Heart left ventricle (tissue), 16 donors: ENCODE data around the gene CAPN9. TPM values are rescaled to one million over a fixed set of nuclear protein-coding genes. Genes with fewer than 3 reads are reported as not detected.

ENCODE experiments used
- ATAC-seq, 4 donors: fragments of 200-7000 bp; cut with Tn5 transposase; one replicate each; pipeline ENCODE4 v1.9.1; 2020 to 2022; ENCODE audit warnings: moderate library complexity in 4 of 4, mild to moderate bottlenecking in 3 of 4, moderate number of reproducible peaks in 1 of 4
- DNase-seq, 5 donors: peaks; one replicate each; pipeline ENCODE4 v3.0.0-alpha.2; 2020
- H3K27ac ChIP-seq, 12 donors: fragments of 200-600 bp; sonication (generic) in 4 of 12; one replicate each; pipeline versions ENCODE4 v1.5.0 to v1.8.0; 2016 to 2022; ENCODE audit warnings: mild to moderate bottlenecking in 2 of 12
- H3K27me3 ChIP-seq, 9 donors: fragments of 200-600 bp; sonication (generic) in 2 of 9; one replicate each; pipeline versions ENCODE4 v1.5.1 to v1.8.0; 2016 to 2022; ENCODE audit warnings: mild to moderate bottlenecking in 3 of 9
- H3K36me3 ChIP-seq, 9 donors: fragments of 200-600 bp; sonication (generic) in 2 of 9; one replicate each; pipeline versions ENCODE4 v1.5.0 to v1.8.0; 2018 to 2022; ENCODE audit warnings: mild to moderate bottlenecking in 2 of 9
- H3K4me1 ChIP-seq, 12 donors: fragments of 200-600 bp; sonication (generic) in 4 of 12; one replicate each; pipeline versions ENCODE4 v1.5.0 to v1.8.0; 2016 to 2022; ENCODE audit warnings: mild to moderate bottlenecking in 3 of 12
- H3K4me3 ChIP-seq, 12 donors: fragments of 200-600 bp; sonication (generic) in 4 of 12; one replicate each; pipeline versions ENCODE4 v1.5.0 to v1.8.0; 2017 to 2022; ENCODE audit warnings: mild to moderate bottlenecking in 9 of 12, moderate library complexity in 4 of 12
- H3K9me3 ChIP-seq, 12 donors: fragments of 200-600 bp; sonication (generic) in 4 of 12; one replicate each; pipeline versions ENCODE4 v1.5.0 to v1.8.0; 2016 to 2022; ENCODE audit warnings: mild to moderate bottlenecking in 1 of 12
- CTCF ChIP-seq, 12 donors: fragments of 200-600 bp; sonication (generic) in 4 of 12; IDR thresholded peaks; one replicate each; pipeline versions ENCODE4 v1.5.0 to v1.8.0; 2018 to 2022; ENCODE audit warnings: antibody characterized with exemption in 12 of 12, mild to moderate bottlenecking in 5 of 12
- POLR2A ChIP-seq, 2 donors: fragments of 450-650 bp; IDR thresholded peaks; one replicate each; pipeline ENCODE4 v1.6.1; 2017; ENCODE audit warnings: antibody characterized with exemption in 2 of 2, mild to moderate bottlenecking in 2 of 2, moderate library complexity in 2 of 2
- WGBS, 4 donors: extraction: QIAGEN DNeasy Blood & Tissue Kit in 2 of 4; methylation state at CpG; one replicate each; pipeline versions ENCODE4 v1.1.5 to v1.1.7; 2013 to 2018; 5-methylcytosine and 5-hydroxymethylcytosine counted together
- intact Hi-C, 10 donors: fragments of 100-400 bp; cut with DNase I; formaldehyde crosslinking; loops; one replicate each; pipeline versions ENCODE4 v1.11.1 to v1.14.2; 2022
- polyA plus RNA-seq, 2 donors: library from polyadenylated mRNA; stranded (reverse); fragments of 200-250 nt; gene quantifications; one replicate each; pipeline ENCODE4 v1.2.3, GENCODE V29; 2013
- total RNA-seq, 9 donors: library from RNA; depleted of rRNA in 2 of 9; stranded (reverse); fragments of >200 nt in 2 of 9; fragmentation: NEBNext Ultra II Directional in 3 of 9; extraction: Animal tissue kit (Norgen Biotek cat#: 25700) in 3 of 9; gene quantifications; one replicate each; pipeline versions ENCODE4 v1.1.0 to v1.2.4, GENCODE V29; 2016 to 2023
- donor health status: ischemic (EF 13 %, LVEDD 7.1; RV severe dilation, severe dysfunction).
- donor health status: healthy with polysubstance abuse.
- donor health status: DM: no; HTN: yes; CAD: no.
- donor health status: DM: no; HTN: no; CAD: no.
- donor health status: ischemic (EF 25% LVEDD 6.9; RV normal size, moderate dysfunction).
- donor health status: ischemic (EF 25% LVEDD 5.7; RV mildly dilated, moderate dysfunction).
- donor health status: healthy.
- donor health status: DM: yes; HTN: yes; CAD: no.
- donor health status: ischemic (EF 35%, LVEDD 5.7; RV mildly dilated, moderate dysfunction).
- donor health status: nonischemic (EF 11% LVEDD 7.7; RV severe dilation, severe dysfunction).
- donor health status: DM: yes; HTN: yes; CAD: no.
- donor health status: PGD.
- donor health status: ischemic (EF 29% LVEDD 5.4; RV normal size, mild dysfunction).
- donor health status: nonischemic (EF 23%, LVEDD 6.1; RV moderate dilation, normal function).

CAPN9 gene
- total and polyA plus RNA-seq, 11 donors, result 0.04 to 0.31 (median 0.17) TPM; not detected in 7

DNA sequence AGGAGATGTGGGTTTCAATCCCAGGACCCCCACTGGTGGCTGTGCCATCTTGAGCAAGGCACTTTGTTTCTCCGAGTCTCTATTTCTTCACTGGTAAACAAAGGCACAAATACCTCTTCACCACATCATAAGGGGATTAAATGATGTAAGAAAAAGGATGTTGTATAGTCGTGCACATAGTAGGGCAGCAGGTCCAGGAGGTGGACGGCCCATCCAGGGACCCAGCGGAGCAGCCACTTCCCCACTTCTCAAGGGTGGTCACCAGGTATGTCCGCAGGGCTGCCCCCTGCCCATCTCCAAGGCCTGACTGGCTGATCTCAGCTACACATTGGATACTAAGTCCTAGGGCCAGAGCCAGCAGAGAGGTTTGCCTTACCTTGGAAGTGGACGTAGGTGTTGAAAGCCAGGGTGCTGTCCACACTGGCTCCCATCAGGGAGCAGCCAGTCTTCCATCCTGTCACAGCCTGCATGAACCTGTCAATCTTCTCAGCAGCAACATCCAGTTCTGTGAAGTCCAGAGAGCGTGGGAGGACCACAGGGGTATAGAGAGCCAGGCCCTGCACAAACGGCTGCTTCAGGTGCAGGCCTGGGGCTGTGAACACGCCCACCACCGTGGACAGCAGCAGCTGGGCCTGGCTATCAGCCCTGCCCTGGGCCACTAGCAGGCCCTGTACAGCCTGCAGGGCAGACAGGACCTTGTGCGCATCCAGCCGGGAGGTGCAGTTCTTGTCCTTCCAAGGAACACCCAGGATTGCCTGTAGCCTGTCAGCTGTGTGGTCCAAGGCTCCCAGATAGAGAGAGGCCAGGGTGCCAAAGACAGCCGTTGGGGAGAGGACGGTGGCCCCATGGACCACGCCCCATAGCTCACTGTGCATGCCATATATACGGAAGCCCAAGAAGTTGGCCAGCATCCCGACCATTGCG, 37.3 kb upstream of the CAPN9 start:
- intact Hi-C loops, result loop anchor here in 2 of 10 donors (5.0 kb wide), 2 partner anchors 47 to 62 kb away; no protein-coding TSS in a partner anchor
- Histone ChIP-seq H3K9me3 (no peaks in the 10 kb centered on the region), H3K4me1 (peaks cover 0 to 52% (median 17%) of the 10 kb centered on the region in 12 donors), H3K27ac (peak overlapping the region in 1 of 12 donors; percentile 10), H3K27me3 (no peaks in the 10 kb centered on the region), H3K4me3 (peak overlapping the region in 8 of 12 donors; percentile 3 to 67 (median 32)), H3K36me3 (peaks cover 0 to 38% (median 7%) of the 10 kb centered on the region in 9 donors)
- 66 to 81% (median 72%) methylated on average over 14 to 18 of the region's 18 CpGs for WGBS, 4 donors
- ATAC-seq, result no peak
- no peak for DNase-seq
- TF ChIP-seq CTCF (IDR thresholded peaks at IDR 0.05), result no peak
- TF ChIP-seq POLR2A (IDR thresholded peaks at IDR 0.05), result no peak

GRCh38 chr1:230710543-230710904, 36.7 kb upstream of the CAPN9 start:
- Histone ChIP-seq H3K4me1 (peaks cover 0 to 58% (median 17%) of the 10 kb centered on the region in 12 donors), H3K4me3 (peak overlapping the region in 6 of 12 donors; percentile 14 to 67 (median 42)), H3K27me3 (no peaks in the 10 kb centered on the region), H3K9me3 (no peaks in the 10 kb centered on the region), H3K27ac (no peak overlapping the region), H3K36me3 (peaks cover 0 to 32% (median 3%) of the 10 kb centered on the region in 9 donors)
- intact Hi-C loops, result loop anchor here in 2 of 10 donors (5.0 kb wide), 2 partner anchors 47 to 62 kb away; no protein-coding TSS in a partner anchor
- TF ChIP-seq CTCF (IDR thresholded peaks at IDR 0.05) (no peak), POLR2A (IDR thresholded peaks at IDR 0.05) (no peak)
- ATAC-seq (no peak), DNase-seq (no peak)
- WGBS, 4 donors, result 81 to 95% (median 93%) methylated on average over 8 of the region's 8 CpGs

DNA sequence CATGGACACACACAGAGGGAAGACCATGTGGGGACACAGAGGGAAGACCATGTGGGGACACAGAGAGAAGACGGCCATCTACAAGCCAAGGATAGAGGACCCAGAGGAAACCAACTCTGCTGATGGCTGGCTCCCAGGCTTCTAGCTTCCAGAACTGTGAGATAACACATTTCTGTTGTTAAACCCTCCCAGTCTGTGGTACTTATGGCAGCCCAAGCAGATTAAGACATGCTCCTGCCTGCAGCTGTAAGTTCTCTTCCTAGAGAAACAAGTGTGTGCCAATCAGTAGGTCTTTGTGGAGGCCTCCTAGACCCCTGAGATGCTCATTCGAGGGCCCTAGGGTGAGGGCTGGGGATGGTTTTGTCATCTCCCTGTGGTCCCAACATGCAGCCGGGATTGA, 35.9 kb upstream of the CAPN9 start:
- Histone ChIP-seq H3K27ac (peak overlapping the region in 2 of 12 donors; percentile 82 to 89), H3K4me3 (peak overlapping the region in 9 of 12 donors; percentile 8 to 76 (median 55))
- intact Hi-C loops, result loop anchor here in 2 of 10 donors (5.0 kb wide), 2 partner anchors 46 to 61 kb away; no protein-coding TSS in a partner anchor

More for the DNA sequence above, 35.9 kb upstream of the CAPN9 start:
- H3K27me3 ChIP-seq, result no peaks in the 10 kb centered on the region
- WGBS, 4 donors, result 69 to 74% (median 71%) methylated on average over 3 of the region's 3 CpGs
- ATAC-seq (no peak), DNase-seq (no peak)
- peaks cover 0 to 30% (median 0%) of the 10 kb centered on the region in 9 donors for H3K36me3 ChIP-seq
- no peaks in the 10 kb centered on the region for H3K9me3 ChIP-seq
- peaks cover 0 to 54% (median 17%) of the 10 kb centered on the region in 12 donors for H3K4me1 ChIP-seq
- TF ChIP-seq POLR2A (IDR thresholded peaks at IDR 0.05), result no peak
- no peak for TF ChIP-seq CTCF (IDR thresholded peaks at IDR 0.05)
